ENCODE results near the gene XRCC3.

GRCh38 chr14:103695296-103696069 is 19.8 kb downstream of the XRCC3 start:
- TF ChIP-seq CTCF (IDR thresholded peaks at IDR 0.05; ENCODE audit: insufficient read depth, low read depth, low read length) (no peak), EZH2 (IDR thresholded peaks at IDR 0.05; ENCODE audit: insufficient read depth, low read length) (no peak)
